Naive B cell (primary cell): Measurements from ENCODE around the gene PRIMA1. TPM values are rescaled to one million over a fixed set of nuclear protein-coding genes. Genes with fewer than 3 reads are reported as not detected.

Experiments used
- ATAC-seq, 2 donors: fragments of 150-1000 bp; cut with Tn5 transposase; 2 replicates each; pipeline ENCODE4 v1.10.0; 2021; ENCODE audit warnings: low read depth in 2 of 2, mild to moderate bottlenecking in 2 of 2, moderate library complexity in 2 of 2
- DNase-seq: peaks from one replicate; pipeline ENCODE4 v3.0.0; 2022
- H3K27ac Mint-ChIP-seq, 6 donors: one replicate each; pipeline ENCODE4 v1.8.0; 2020 to 2022; ENCODE audit warnings: mild to moderate bottlenecking in 6 of 6, mixed read lengths in 6 of 6, moderate library complexity in 5 of 6, inconsistent platforms in 2 of 6
- H3K27me3 Mint-ChIP-seq, 3 donors: one replicate each; pipeline ENCODE4 v1.8.0; 2021 to 2022; ENCODE audit warnings: mixed read lengths in 3 of 3, mild to moderate bottlenecking in 1 of 3
- H3K36me3 Mint-ChIP-seq, 2 donors: one replicate each; pipeline ENCODE4 v1.8.0; 2020 to 2022; ENCODE audit warnings: mixed read lengths in 2 of 2, inconsistent platforms in 1 of 2, mild to moderate bottlenecking in 1 of 2
- H3K4me1 Mint-ChIP-seq, 3 donors: one replicate each; pipeline ENCODE4 v1.8.0; 2020 to 2022; ENCODE audit warnings: mixed read lengths in 3 of 3, inconsistent platforms in 1 of 3, mild to moderate bottlenecking in 1 of 3, moderate library complexity in 1 of 3
- H3K4me3 Mint-ChIP-seq, 8 donors: one replicate each; pipeline ENCODE4 v1.8.0; 2020 to 2022; ENCODE audit warnings: mild to moderate bottlenecking in 8 of 8, mixed read lengths in 8 of 8, moderate library complexity in 8 of 8, inconsistent platforms in 2 of 8
- H3K9me3 Mint-ChIP-seq, 7 donors: one replicate each; pipeline ENCODE4 v1.8.0; 2020 to 2022; ENCODE audit warnings: mixed read lengths in 7 of 7, mild to moderate bottlenecking in 5 of 7, inconsistent platforms in 2 of 7, moderate library complexity in 1 of 7
- polyA plus RNA-seq, 6 donors: library from polyadenylated mRNA; unstranded; fragments of 300-500 nt; fragmentation: Illumina TruSeq; gene quantifications; one replicate each; pipeline ENCODE4 v1.2.3, GENCODE V29; 2021; ENCODE audit warnings: low read depth in 6 of 6

PRIMA1 gene
- polyA plus RNA-seq, 6 donors from 2014 or later, result not detected

DNA sequence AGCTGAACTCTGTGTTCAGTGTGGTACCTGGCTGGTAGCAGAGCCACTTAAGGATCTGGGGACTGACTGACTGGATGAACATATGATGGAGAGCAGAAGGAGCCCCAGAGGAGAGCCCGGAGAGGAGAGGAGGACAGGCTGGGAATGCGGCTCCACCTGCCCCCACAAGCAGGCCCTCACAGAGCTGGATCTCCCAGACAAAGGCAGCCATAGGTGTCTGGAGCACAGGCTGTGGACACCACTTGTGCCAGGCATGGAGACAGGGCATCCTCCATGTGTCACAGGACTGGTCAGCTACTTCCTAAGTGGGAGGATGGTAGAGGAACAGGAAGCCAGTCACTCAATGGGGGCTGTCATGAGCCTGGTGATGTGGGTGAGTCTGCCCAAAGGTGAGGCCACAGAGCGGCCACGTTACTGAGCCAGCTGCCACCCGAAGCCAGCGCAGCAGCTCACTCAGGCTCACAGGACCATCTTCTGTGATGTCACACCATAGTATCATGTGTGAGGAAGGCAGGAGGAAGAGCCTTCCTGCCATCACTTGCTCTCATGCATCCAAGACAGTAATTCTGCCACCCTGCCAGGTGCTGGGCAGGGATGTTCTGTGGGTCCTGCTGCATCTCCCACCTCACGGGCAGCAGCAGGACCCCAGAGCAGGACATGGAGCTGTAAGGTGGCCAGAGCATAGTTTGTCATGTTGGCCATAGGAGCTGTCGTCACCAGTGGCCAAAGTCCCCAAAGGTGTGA is 72.1 kb downstream of the PRIMA1 start:
- DNase-seq, result no peak
- no peaks in the 10 kb centered on the region for H3K9me3 Mint-ChIP-seq
- no peak overlapping the region for H3K27ac Mint-ChIP-seq
- H3K4me1 Mint-ChIP-seq, result no peaks in the 10 kb centered on the region
- H3K27me3 Mint-ChIP-seq, result peaks cover 0 to 27% (median 6%) of the 10 kb centered on the region in 3 donors
- no peaks in the 10 kb centered on the region for H3K36me3 Mint-ChIP-seq
- H3K4me3 Mint-ChIP-seq, result no peak overlapping the region
- ATAC-seq, result no peak

DNA sequence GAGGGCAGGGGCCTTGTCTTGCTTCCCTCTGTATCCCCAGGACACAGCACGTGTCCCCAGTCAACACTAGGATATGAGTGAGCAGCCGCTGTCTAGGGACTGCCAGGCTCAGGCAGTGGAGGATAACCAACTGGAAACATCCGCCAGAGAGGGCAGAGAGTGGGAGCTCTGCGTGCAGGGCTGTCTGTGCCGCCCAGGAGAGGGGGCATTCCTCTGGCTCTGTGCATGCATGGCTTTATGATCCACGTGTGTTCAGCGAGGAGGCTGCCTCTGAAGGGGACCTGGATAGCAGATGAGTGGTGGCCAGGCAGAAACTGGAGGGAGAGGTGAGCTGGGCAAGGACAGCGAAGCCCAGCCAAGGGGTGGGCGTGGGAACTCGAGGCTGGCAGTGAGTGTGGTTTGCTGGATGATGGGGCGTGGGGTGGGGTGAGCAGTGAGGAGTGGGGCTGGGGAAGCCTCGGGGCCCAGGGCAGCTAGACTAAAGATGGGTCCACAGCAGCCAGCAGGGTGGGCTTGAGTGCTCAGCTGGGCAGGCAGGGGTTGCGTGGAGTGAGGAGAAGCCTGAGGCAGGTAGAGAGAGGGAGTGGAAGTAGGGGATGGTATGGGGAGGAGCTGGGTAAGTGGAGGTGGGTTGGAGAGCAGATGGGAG is 72.9 kb downstream of the PRIMA1 start:
- no peaks in the 10 kb centered on the region for H3K9me3 Mint-ChIP-seq
- no peak for DNase-seq
- no peaks in the 10 kb centered on the region for H3K36me3 Mint-ChIP-seq
- no peak overlapping the region for H3K4me3 Mint-ChIP-seq
- no peaks in the 10 kb centered on the region for H3K4me1 Mint-ChIP-seq
- ATAC-seq, result no peak
- peaks cover 0 to 32% (median 10%) of the 10 kb centered on the region in 3 donors for H3K27me3 Mint-ChIP-seq
- H3K27ac Mint-ChIP-seq, result no peak overlapping the region

DNA sequence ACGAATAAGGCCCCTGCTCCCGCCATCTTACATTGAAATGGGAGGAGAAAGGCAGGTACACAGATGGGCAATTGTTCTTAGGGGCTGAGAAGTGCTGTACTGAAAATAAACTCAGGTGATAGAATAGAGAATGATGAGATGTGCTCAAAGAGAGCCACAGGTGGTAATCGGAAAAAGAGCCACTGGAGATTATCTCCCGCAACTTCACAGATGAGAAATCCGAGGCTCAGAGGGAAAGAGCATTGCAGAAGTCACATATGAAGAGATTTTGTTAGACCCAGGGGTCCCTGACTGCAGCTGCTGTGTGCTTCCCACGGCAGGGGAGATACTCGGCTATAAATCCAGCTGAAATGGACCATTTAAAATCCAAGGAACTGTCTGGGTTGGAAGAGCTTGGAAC is 73.7 kb downstream of the PRIMA1 start:
- no peaks in the 10 kb centered on the region for H3K9me3 Mint-ChIP-seq
- H3K36me3 Mint-ChIP-seq, result no peaks in the 10 kb centered on the region
- H3K4me1 Mint-ChIP-seq, result no peaks in the 10 kb centered on the region
- H3K27me3 Mint-ChIP-seq, result peaks cover 0 to 35% (median 12%) of the 10 kb centered on the region in 3 donors
- no peak overlapping the region for H3K4me3 Mint-ChIP-seq
- no peak for DNase-seq
- ATAC-seq, result no peak
- H3K27ac Mint-ChIP-seq, result no peak overlapping the region

DNA sequence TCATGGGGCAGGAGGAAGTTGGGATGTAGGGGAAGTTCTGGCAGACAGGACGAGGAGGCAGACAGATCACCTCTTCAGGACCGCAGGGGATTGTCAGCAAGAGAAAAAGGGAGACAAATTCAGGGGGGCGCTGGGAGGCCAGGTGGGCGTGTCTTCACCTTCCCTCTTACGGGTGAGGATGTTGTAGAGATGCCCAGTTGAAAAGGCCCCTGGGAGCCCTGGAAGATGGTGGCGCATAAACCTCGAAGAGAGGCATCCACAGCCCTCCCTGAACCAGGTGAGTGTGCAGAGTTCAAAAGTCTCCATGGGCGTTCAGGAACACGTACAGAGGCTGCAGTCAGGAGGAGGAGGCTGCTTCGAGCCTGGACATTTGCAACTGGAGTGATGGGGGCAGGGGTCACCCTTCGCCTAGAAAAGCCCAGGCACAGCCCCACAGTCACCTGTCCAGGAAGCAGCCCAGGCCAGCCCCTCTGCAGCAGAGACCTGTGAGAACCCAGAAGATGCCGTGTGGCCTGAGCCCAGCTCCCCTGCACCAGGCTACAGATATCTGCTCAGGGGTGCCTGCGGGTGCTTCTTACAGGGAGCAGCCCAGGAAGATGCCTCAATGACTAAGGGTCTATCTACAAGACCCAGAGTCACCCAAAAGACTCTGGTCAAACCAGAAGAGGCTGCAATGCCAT is 74.4 kb downstream of the PRIMA1 start:
- ATAC-seq (no peak), DNase-seq (no peak)
- Mint-ChIP-seq H3K9me3 (no peaks in the 10 kb centered on the region), H3K27ac (no peak overlapping the region), H3K4me1 (no peaks in the 10 kb centered on the region), H3K4me3 (no peak overlapping the region), H3K27me3 (peaks cover 0 to 35% (median 14%) of the 10 kb centered on the region in 3 donors), H3K36me3 (no peaks in the 10 kb centered on the region)

DNA sequence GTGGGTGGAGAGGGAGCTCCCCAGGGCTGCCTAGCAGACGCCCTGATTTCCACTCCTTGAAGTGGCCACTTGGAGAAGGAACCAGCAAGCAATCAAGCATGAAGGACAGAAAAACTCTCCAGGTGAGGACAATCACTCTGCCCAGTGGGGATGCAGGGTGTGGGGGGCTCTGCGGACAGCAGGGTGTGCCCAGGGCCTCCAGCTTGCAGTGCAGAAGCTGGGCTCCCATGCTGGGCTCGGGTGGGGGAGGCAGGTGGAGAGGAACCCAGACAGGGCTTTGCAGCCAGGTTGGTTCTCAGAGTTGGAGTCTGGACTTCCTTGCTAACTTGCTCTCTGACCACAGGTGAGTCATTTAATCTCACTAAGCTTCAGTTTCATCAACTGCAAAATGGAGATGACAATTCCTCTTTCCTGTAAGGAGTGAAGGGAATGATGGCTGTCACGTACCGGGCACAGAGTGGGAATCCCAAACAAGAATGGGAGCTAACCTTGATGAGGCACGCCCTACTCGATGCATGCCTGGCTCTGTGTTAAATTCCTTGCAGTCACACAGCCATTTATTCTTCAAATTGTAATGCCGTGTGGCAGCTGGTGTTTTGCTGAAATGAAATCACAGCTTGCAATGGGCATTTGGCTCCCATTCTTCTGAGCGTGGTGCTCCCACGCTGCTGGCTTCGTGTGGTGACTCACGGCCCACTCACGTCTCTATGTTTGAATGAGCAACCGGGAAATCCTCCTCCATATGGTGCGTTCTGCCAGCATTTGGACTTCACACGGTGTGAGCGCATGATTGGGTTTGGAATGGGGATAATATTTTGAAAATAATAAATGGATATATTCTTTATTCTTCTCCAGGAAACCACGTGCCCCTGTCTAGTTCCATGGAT is 75.2 kb downstream of the PRIMA1 start:
- DNase-seq (no peak), ATAC-seq (no peak)
- Mint-ChIP-seq H3K36me3 (no peaks in the 10 kb centered on the region), H3K4me1 (no peaks in the 10 kb centered on the region), H3K27ac (no peak overlapping the region), H3K4me3 (peak overlapping the region in 1 of 8 donors; percentile 41), H3K9me3 (no peaks in the 10 kb centered on the region), H3K27me3 (peaks cover 0 to 35% (median 17%) of the 10 kb centered on the region in 3 donors)

DNA sequence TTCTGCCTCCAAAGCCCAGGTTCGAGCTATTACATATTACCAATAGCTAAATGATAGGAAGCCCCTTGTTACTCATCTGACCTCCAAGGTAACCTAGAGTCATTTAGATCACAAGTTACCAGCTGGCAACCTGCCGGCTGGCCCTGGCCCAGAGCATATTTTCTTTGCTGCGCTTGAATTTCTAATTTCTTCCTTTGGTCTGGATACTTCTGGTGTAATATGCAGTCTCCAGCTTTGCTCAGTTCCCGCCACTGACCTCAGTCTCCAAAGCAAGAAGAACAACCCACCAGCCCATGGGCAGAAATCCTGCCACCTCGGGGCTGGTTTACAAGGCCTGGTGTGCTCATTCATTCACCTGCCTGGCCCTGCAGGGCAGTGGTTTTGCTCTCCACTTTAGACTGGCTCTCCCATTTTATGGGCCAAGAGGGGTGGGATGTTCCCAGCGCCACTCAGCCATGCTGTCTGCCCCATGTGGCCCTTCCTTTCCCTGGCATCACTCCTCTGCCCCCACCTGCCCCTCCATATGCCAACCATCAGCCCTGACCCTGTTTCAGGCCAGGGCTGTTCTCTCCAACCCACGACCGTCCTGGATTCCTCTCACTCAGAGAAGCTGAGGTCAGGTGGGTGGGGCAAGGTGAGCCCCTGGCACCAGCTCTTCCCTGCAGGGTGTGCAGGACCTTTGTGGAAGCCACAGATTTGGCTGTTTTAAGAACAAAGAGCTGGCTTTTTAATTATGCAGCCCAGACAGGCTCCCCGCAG is 76.0 kb downstream of the PRIMA1 start:
- Mint-ChIP-seq H3K4me3 (peak overlapping the region in 1 of 8 donors; percentile 70), H3K9me3 (no peaks in the 10 kb centered on the region), H3K27me3 (peaks cover 0 to 35% (median 17%) of the 10 kb centered on the region in 3 donors), H3K27ac (no peak overlapping the region), H3K36me3 (no peaks in the 10 kb centered on the region), H3K4me1 (no peaks in the 10 kb centered on the region)
- no peak for ATAC-seq
- no peak for DNase-seq

DNA sequence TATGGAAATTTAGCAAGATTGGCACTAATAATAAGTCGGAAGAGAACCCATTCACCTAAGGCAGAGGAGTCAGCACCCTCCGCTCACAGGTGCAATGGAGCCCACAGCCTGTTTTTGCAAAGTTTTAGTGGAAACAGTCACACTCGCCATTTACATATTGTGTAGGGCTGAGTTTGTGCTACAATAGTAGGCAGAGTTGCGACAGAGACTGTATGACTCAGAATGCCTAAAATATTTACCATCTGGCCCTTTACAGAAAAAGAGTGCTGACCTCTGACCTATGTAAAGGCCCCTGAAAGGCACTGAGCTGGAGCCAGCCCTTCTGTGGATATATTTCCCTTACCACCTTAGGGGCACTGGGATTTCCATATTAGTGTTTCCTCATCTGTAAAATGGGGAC is 79.0 kb downstream of the PRIMA1 start:
- no peak for DNase-seq
- no peak overlapping the region for H3K4me3 Mint-ChIP-seq
- H3K27me3 Mint-ChIP-seq, result peaks cover 5 to 16% (median 11%) of the 10 kb centered on the region in 3 donors
- H3K36me3 Mint-ChIP-seq, result no peaks in the 10 kb centered on the region
- no peaks in the 10 kb centered on the region for H3K4me1 Mint-ChIP-seq
- no peak overlapping the region for H3K27ac Mint-ChIP-seq
- H3K9me3 Mint-ChIP-seq, result no peaks in the 10 kb centered on the region
- no peak for ATAC-seq

DNA sequence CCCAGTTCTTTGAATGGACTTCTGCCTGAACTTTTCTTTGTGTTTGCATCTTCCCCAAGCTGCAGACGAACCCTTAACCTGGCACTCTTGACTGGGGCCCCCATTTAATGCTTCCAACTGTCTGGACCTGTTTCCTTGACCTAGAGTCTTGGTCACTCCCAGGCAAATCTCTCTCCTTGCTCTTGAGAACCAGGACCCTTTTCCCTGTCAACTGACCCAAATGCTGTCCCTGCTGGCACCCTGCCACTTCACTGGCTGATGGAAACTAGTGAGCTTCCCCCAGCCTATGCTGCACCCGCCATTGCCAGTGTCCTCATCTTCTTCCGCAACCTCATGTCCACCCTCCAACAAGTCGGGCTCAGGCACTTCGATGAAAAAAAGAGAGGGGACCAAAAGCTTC is 79.5 kb downstream of the PRIMA1 start:
- no peaks in the 10 kb centered on the region for H3K4me1 Mint-ChIP-seq
- H3K9me3 Mint-ChIP-seq, result no peaks in the 10 kb centered on the region
- no peaks in the 10 kb centered on the region for H3K36me3 Mint-ChIP-seq
- no peak overlapping the region for H3K27ac Mint-ChIP-seq
- H3K4me3 Mint-ChIP-seq, result no peak overlapping the region
- no peak for ATAC-seq
- peaks cover 8 to 17% (median 11%) of the 10 kb centered on the region in 3 donors for H3K27me3 Mint-ChIP-seq
- no peak for DNase-seq

DNA sequence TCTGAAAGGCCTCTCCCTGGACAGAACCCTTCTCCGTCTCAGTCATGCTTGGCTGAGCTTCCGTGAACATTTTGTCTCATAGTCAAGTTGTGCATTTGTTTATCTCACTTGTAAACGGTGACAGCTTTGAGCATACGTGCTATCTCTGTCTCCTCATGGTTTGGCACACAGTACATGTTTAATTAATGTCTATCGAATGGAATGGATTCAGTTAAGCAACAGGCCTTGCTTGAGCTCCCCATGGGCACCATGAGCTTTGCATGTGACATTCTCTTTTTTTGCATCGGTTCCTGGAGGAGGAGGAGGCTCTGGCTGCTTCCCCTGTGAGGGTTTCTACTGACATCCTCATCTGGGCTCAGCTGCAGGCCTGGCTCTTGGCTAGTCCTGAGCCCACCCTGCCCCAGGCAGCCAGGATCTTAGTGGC is 80.0 kb downstream of the PRIMA1 start:
- Mint-ChIP-seq H3K4me3 (no peak overlapping the region), H3K27me3 (peaks cover 12 to 22% (median 14%) of the 10 kb centered on the region in 3 donors), H3K4me1 (no peaks in the 10 kb centered on the region), H3K9me3 (no peaks in the 10 kb centered on the region), H3K36me3 (no peaks in the 10 kb centered on the region), H3K27ac (no peak overlapping the region)
- ATAC-seq, result no peak
- no peak for DNase-seq

DNA sequence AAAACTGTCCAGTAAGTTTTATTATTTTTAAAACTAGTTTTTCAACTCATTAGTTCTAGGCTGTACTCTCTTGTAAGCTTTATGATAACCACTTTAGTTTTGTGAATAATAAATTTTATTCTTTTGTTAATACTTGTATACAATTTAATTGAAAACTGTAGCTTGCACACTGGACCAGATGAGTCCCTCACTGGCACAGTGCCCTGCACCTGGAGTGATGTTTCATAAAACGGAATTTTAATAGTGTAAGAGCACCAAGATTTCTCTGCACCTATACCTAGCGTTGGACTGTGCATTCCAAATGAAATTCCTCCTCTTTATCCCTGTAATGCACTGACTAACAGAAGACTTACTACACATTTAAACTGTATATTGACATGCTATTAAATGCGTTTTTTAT is 80.8 kb downstream of the PRIMA1 start:
- Mint-ChIP-seq H3K9me3 (peaks cover 0 to 4% (median 0%) of the 10 kb centered on the region in 7 donors), H3K4me1 (no peaks in the 10 kb centered on the region), H3K36me3 (no peaks in the 10 kb centered on the region), H3K27me3 (peaks cover 18 to 27% (median 19%) of the 10 kb centered on the region in 3 donors), H3K4me3 (no peak overlapping the region), H3K27ac (no peak overlapping the region)
- ATAC-seq (no peak), DNase-seq (no peak)

DNA sequence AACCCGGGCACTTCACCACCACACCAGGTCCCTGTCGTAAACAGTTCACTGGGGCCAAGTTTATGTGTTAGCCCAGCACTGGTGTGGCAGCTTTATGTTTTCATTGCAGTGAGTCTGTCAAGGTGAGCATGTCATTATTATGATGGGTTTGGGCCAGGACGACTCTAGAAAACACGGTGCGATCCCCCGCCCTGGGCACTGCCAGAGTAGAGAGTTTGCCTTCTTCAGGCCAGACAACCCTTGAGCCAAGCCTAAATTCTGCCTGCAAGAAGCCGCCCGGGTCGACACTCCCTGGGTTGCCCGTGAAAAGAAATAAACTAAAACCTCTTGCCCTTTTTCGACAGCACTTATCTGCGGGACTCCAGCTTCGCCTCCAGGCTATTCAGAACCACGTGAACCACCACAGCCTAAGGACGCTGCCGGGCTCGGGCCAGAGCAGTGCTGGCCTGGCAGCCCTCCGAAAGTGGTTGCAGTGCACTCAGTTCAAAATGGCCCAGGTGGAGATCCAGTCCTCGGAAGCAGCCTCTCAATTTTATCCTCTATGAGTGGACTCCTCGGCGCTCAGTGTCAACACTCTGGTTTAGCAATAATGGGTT is 81.8 kb downstream of the PRIMA1 start:
- DNase-seq (no peak), ATAC-seq (no peak)
- no peak overlapping the region for H3K27ac Mint-ChIP-seq
- peaks cover 18 to 30% (median 30%) of the 10 kb centered on the region in 3 donors for H3K27me3 Mint-ChIP-seq
- no peak overlapping the region for H3K4me3 Mint-ChIP-seq
- H3K9me3 Mint-ChIP-seq, result peaks cover 0 to 12% (median 0%) of the 10 kb centered on the region in 7 donors
- no peaks in the 10 kb centered on the region for H3K36me3 Mint-ChIP-seq
- no peaks in the 10 kb centered on the region for H3K4me1 Mint-ChIP-seq

DNA sequence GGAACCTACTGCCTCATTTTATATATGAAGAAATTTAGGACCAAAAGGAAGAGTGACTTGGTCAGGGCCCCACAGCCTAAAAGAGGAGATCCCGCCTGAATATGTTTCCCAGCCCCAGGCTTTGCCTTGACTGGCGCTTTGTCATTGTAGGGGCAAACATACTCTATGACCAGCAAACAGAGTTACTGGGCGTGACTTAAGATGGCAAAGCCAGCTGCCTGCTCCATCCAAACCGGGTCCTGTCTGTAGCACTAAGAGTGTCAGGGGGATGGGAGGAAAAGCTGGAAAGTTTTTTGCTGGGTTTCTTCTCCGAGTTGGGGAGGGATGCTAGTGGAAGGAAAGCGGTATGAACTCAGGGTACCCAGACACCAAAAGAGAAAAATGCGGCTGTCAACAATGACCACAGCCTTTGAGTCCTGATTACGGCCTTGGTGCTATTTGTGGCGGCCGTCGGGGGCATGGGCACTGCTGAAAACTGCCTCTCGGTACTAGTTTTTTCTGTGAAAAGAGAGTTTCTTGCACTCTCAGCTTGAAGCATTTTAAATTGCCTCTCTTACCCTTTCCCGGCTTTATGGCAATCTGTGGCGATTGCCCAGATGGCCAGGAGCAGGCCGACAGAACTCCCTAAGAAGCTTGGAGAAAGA is 82.7 kb downstream of the PRIMA1 start:
- no peaks in the 10 kb centered on the region for H3K36me3 Mint-ChIP-seq
- no peak for ATAC-seq

More for the DNA sequence above, 82.7 kb downstream of the PRIMA1 start:
- no peak for DNase-seq
- Mint-ChIP-seq H3K4me3 (no peak overlapping the region), H3K27me3 (peaks cover 16 to 31% (median 28%) of the 10 kb centered on the region in 3 donors), H3K27ac (no peak overlapping the region), H3K4me1 (no peaks in the 10 kb centered on the region), H3K9me3 (peaks cover 0 to 20% (median 7%) of the 10 kb centered on the region in 7 donors)
